ENCODE data around the gene ACY1. TPM values are rescaled to one million over a fixed set of nuclear protein-coding genes. Genes with fewer than 3 reads are reported as not detected.
A peak's percentile ranks its signal among the peaks of the same experiment; 100 is the strongest.

ACY1 gene
- polyA plus RNA-seq, 1 of the 3 experiments (the other 2 are of a cell fraction) = 93.0 TPM

DNA sequence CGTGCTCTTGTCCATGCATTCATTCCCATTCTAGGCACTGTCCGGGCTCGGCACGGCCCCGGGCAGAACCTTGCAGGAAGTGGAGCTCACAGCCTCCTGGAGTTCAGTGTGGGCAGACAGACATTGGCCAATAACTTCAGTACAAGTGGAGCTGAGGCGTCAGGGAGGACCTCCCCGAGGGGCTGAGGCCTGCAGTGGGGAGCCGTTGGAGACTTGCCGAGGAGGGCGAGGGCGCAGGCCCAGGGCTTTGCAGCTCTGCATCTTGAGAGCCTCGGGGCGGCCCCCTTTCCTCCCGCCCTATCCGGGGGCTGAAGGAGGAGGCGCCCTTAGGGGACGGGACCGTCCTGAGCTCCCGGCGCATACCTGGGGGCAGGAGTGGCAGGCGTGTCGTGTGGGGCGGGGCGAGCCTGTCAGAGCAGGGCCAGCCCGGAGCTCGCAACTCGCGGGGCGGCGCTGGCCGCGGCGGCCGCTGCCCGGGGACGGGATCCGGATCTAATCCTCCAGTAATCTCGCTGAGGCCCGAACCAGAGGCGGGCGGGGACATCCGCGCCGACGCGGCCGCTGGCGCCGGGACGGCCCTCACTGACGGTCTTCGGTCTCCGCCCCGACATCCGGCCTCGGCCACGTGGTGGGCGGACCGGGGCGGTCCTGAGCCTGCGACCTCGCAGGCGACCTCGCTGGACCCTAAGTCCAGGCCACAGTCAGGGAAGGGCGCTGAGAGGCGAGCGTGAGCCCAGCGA, at the start of gene ACY1 (continued):
- TF ChIP-seq, protein P1, sequence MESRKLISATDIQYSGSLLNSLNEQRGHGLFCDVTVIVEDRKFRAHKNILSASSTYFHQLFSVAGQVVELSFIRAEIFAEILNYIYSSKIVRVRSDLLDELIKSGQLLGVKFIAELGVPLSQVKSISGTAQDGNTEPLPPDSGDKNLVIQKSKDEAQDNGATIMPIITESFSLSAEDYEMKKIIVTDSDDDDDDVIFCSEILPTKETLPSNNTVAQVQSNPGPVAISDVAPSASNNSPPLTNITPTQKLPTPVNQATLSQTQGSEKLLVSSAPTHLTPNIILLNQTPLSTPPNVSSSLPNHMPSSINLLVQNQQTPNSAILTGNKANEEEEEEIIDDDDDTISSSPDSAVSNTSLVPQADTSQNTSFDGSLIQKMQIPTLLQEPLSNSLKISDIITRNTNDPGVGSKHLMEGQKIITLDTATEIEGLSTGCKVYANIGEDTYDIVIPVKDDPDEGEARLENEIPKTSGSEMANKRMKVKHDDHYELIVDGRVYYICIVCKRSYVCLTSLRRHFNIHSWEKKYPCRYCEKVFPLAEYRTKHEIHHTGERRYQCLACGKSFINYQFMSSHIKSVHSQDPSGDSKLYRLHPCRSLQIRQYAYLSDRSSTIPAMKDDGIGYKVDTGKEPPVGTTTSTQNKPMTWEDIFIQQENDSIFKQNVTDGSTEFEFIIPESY (IDR thresholded peaks at IDR 0.05; ENCODE audit: borderline replicate concordance, low read depth) = no peak

GRCh38 chr3:51934139-51934850, 49.0 kb upstream of the ACY1 start:
- no peak for DNase-seq
- no peaks in the 10 kb centered on the region for H3K27me3 ChIP-seq (ENCODE audit: insufficient read depth)
- CTCF ChIA-PET = interaction anchor here (0.6 kb wide), 1 partner anchor 40 kb away, joined by 3 read pairs; the partner anchor contains the start of gene ABHD14B

More at GRCh38 chr3:51934139-51934850, 49.0 kb upstream of the ACY1 start:
- TF ChIP-seq, protein P2, sequence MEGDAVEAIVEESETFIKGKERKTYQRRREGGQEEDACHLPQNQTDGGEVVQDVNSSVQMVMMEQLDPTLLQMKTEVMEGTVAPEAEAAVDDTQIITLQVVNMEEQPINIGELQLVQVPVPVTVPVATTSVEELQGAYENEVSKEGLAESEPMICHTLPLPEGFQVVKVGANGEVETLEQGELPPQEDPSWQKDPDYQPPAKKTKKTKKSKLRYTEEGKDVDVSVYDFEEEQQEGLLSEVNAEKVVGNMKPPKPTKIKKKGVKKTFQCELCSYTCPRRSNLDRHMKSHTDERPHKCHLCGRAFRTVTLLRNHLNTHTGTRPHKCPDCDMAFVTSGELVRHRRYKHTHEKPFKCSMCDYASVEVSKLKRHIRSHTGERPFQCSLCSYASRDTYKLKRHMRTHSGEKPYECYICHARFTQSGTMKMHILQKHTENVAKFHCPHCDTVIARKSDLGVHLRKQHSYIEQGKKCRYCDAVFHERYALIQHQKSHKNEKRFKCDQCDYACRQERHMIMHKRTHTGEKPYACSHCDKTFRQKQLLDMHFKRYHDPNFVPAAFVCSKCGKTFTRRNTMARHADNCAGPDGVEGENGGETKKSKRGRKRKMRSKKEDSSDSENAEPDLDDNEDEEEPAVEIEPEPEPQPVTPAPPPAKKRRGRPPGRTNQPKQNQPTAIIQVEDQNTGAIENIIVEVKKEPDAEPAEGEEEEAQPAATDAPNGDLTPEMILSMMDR (IDR thresholded peaks at IDR 0.05) = no peak
- TF ChIP-seq REST (IDR thresholded peaks at IDR 0.05; ENCODE audit: low read depth, low read length) = peak; percentile 86
- TF ChIP-seq GABPA (IDR thresholded peaks at IDR 0.05; ENCODE audit: low read depth) = no peak
- TF ChIP-seq, protein P3, sequence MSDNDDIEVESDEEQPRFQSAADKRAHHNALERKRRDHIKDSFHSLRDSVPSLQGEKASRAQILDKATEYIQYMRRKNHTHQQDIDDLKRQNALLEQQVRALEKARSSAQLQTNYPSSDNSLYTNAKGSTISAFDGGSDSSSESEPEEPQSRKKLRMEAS (IDR thresholded peaks at IDR 0.05; ENCODE audit: low read depth) = no peak
- TF ChIP-seq, protein P1 (IDR thresholded peaks at IDR 0.05; ENCODE audit: borderline replicate concordance, low read depth) = no peak
- Histone ChIP-seq H3K4me1 (ENCODE audit: control insufficient read depth in 1 of 2, insufficient read depth in 2 of 2, low read depth in 1 of 2, low read length in 1 of 2) (no peaks in the 10 kb centered on the region; a peak in 1 of 4 replicates), H3K27ac (ENCODE audit: low read depth in 2 of 2, low read length in 1 of 2) (no peak overlapping the region), H2AFZ (ENCODE audit: low read depth) (no peak overlapping the region), H3K9me2 (no peaks in the 10 kb centered on the region), H3K4me2 (no peak overlapping the region), H3K79me2 (ENCODE audit: insufficient read depth) (peaks cover 9% of the 10 kb centered on the region), H3K9me3 (no peaks in the 10 kb centered on the region), H3F3A (replicated peaks; ENCODE audit: insufficient read depth) (no peaks in the 10 kb centered on the region), H4K20me1 (ENCODE audit: insufficient read depth) (0 out of 2 replicates have a peak, but pooled peaks cover 3% of the 10 kb centered on the region), H3K4me3 (ENCODE audit: low read depth in 2 of 2, low read length in 1 of 2) (no peak overlapping the region), H3K36me3 (replicated peaks in 1 of 2; ENCODE audit: control insufficient read depth in 1 of 2, insufficient read depth in 2 of 2, low read length in 1 of 2) (peaks cover 0 to 59% of the 10 kb centered on the region in 2 experiments), H3K9ac (no peak overlapping the region)
- POLR2A ChIA-PET = no interaction called here
- 90% methylated on average over 7 of the region's 11 CpGs for WGBS (ENCODE audit: low lambda C conversion rate)
